HL-60 (cell line): Measurements from ENCODE around the gene ZNF557.

ENCODE experiments used
- GABPA ChIP-seq: IDR thresholded peaks from 2 replicates; pipeline ENCODE4 v1.6.1; 2012; ENCODE audit warnings: low read depth
- POLR2AphosphoS5 ChIP-seq: IDR thresholded peaks from 2 replicates; pipeline ENCODE4 v1.6.1; 2012; ENCODE audit warnings: low read depth
- TF ChIP-seq, protein P1 (sequence below): IDR thresholded peaks from one replicate; pipeline ENCODE4 v1.5.1; 2011; ENCODE audit warnings: low read length, control low read depth, inconsistent platforms; ENCODE audit not compliant: insufficient read depth
- TF ChIP-seq, protein P2 (sequence below): IDR thresholded peaks from 2 replicates; pipeline ENCODE4 v1.6.1; 2012; ENCODE audit warnings: low read depth; ENCODE audit not compliant: insufficient replicate concordance

DNA sequence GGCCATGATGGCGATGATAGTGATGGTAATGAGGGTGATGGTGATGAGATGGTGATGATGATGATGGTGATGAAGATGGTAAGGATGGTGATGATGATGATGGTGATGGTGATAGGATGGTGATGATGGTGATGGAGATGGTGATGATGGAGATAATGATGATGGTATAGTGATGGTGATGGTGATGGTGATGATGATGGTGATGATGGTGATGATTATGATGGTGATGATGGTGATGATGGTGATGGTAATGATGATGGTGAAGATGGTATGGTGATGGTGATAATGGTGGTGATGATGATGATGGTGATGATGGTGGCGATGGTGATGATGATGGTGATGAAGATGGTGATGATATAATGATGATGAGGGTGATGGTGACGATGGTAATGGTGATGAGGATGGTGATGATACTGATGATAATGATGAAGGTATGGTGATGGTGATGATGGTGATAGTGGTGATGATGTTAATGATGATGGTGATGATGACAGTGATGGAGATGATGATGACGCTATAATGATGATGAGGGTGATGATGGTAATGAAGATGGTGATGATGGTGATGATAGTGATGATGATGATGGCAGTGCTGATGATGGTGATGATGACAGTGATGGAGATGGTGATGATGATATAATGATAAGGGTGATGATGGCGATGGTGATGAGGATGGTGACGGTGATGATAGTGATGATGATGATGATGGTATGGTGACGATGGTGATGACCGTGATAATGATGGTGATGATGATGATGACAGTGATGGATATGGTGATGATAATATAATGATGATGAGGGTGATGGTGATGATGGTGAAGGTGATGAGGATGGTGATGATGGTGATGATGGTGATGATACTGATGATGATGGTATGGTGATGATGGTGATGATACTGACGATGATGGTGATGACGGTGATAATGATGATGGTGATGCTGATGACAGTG lies 37.5 kb downstream of the ZNF557 start:
- TF ChIP-seq, protein P1, sequence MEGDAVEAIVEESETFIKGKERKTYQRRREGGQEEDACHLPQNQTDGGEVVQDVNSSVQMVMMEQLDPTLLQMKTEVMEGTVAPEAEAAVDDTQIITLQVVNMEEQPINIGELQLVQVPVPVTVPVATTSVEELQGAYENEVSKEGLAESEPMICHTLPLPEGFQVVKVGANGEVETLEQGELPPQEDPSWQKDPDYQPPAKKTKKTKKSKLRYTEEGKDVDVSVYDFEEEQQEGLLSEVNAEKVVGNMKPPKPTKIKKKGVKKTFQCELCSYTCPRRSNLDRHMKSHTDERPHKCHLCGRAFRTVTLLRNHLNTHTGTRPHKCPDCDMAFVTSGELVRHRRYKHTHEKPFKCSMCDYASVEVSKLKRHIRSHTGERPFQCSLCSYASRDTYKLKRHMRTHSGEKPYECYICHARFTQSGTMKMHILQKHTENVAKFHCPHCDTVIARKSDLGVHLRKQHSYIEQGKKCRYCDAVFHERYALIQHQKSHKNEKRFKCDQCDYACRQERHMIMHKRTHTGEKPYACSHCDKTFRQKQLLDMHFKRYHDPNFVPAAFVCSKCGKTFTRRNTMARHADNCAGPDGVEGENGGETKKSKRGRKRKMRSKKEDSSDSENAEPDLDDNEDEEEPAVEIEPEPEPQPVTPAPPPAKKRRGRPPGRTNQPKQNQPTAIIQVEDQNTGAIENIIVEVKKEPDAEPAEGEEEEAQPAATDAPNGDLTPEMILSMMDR = no peak
- no peak for TF ChIP-seq POLR2AphosphoS5
- no peak for TF ChIP-seq GABPA
- TF ChIP-seq, protein P2, sequence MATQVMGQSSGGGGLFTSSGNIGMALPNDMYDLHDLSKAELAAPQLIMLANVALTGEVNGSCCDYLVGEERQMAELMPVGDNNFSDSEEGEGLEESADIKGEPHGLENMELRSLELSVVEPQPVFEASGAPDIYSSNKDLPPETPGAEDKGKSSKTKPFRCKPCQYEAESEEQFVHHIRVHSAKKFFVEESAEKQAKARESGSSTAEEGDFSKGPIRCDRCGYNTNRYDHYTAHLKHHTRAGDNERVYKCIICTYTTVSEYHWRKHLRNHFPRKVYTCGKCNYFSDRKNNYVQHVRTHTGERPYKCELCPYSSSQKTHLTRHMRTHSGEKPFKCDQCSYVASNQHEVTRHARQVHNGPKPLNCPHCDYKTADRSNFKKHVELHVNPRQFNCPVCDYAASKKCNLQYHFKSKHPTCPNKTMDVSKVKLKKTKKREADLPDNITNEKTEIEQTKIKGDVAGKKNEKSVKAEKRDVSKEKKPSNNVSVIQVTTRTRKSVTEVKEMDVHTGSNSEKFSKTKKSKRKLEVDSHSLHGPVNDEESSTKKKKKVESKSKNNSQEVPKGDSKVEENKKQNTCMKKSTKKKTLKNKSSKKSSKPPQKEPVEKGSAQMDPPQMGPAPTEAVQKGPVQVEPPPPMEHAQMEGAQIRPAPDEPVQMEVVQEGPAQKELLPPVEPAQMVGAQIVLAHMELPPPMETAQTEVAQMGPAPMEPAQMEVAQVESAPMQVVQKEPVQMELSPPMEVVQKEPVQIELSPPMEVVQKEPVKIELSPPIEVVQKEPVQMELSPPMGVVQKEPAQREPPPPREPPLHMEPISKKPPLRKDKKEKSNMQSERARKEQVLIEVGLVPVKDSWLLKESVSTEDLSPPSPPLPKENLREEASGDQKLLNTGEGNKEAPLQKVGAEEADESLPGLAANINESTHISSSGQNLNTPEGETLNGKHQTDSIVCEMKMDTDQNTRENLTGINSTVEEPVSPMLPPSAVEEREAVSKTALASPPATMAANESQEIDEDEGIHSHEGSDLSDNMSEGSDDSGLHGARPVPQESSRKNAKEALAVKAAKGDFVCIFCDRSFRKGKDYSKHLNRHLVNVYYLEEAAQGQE = no peak
